GM23338 (cell line): ENCODE data around the gene HOXC5. TPM values are rescaled to one million over a fixed set of nuclear protein-coding genes. Genes with fewer than 3 reads are reported as not detected.

Experiments used
- ATAC-seq: fragments of 200-7000 bp; cut with Tn5 transposase; 3 replicates; pipeline ENCODE4 v1.9.1; 2020
- DNase-seq: peaks from one replicate; pipeline ENCODE4 v3.0.0-alpha.2; 2015; ENCODE audit warnings: low spot score
- H2AFZ ChIP-seq: fragments of 200-600 bp; sonication (generic); 2 replicates; pipeline ENCODE4 v1.8.0; 2016; ENCODE audit warnings: antibody characterized with exemption, mild to moderate bottlenecking, moderate library complexity
- H3F3A ChIP-seq: fragments of 200-600 bp; sonication (generic); replicated peaks from 2 replicates; pipeline ENCODE4 v1.8.0; 2017; ENCODE audit warnings: antibody characterized with exemption, mixed run types, low read depth
- H3K27ac ChIP-seq: fragments of 200-600 bp; sonication (generic); 2 replicates; pipeline ENCODE4 v1.6.1; 2016; ENCODE audit warnings: low read depth
- H3K27me3 ChIP-seq: fragments of 200-600 bp; sonication (generic); 2 replicates; pipeline ENCODE4 v1.8.0; 2016; ENCODE audit warnings: mild to moderate bottlenecking, mixed run types, moderate library complexity; ENCODE audit not compliant: insufficient read depth
- H3K36me3 ChIP-seq: fragments of 200-600 bp; sonication (generic); 2 replicates; pipeline ENCODE4 v1.8.0; 2016; ENCODE audit warnings: mild to moderate bottlenecking; ENCODE audit not compliant: insufficient read depth
- H3K4me1 ChIP-seq: fragments of 200-600 bp; sonication (generic); 2 replicates; pipeline ENCODE4 v1.8.0; 2016; ENCODE audit warnings: mild to moderate bottlenecking, moderate library complexity; ENCODE audit not compliant: insufficient read depth
- H3K4me2 ChIP-seq: fragments of 200-600 bp; sonication (generic); 2 replicates; pipeline ENCODE4 v1.7.1; 2017; ENCODE audit warnings: mixed run types
- H3K4me3 ChIP-seq: fragments of 200-600 bp; sonication (generic); 2 replicates; pipeline ENCODE4 v1.6.1; 2016; ENCODE audit warnings: mixed run types
- H3K79me2 ChIP-seq: fragments of 200-600 bp; sonication (generic); replicated peaks from 2 replicates; pipeline ENCODE4 v1.8.0; 2017; ENCODE audit warnings: mild to moderate bottlenecking; ENCODE audit not compliant: insufficient read depth
- H3K9me2 ChIP-seq: fragments of 200-600 bp; sonication (generic); 2 replicates; pipeline ENCODE4 v1.8.0; 2017; ENCODE audit not compliant: insufficient read depth
- H4K20me1 ChIP-seq: fragments of 200-600 bp; sonication (generic); replicated peaks from 2 replicates; pipeline ENCODE4 v1.8.0; 2017; ENCODE audit warnings: mild to moderate bottlenecking; ENCODE audit not compliant: insufficient read depth
- H3K27ac Mint-ChIP-seq: 2 replicates; pipeline ENCODE4 v1.8.0; 2020; ENCODE audit warnings: inconsistent platforms, mild to moderate bottlenecking, moderate library complexity, mixed read lengths
- H3K27me3 Mint-ChIP-seq: 3 replicates; pipeline ENCODE4 v1.8.0; 2022; ENCODE audit warnings: low read depth, mild to moderate bottlenecking, moderate library complexity, mixed read lengths, inconsistent platforms; ENCODE audit not compliant: insufficient read depth, poor library complexity
- H3K36me3 Mint-ChIP-seq: 3 replicates; pipeline ENCODE4 v1.8.0; 2021; ENCODE audit warnings: low read depth, mild to moderate bottlenecking, inconsistent platforms, moderate library complexity, mixed read lengths
- H3K4me1 Mint-ChIP-seq: 3 replicates; pipeline ENCODE4 v1.8.0; 2020; ENCODE audit warnings: mild to moderate bottlenecking, inconsistent platforms, mixed read lengths
- H3K4me3 Mint-ChIP-seq: 3 replicates; pipeline ENCODE4 v1.8.0; 2021; ENCODE audit warnings: moderate library complexity, mild to moderate bottlenecking, inconsistent platforms, mixed read lengths
- H3K9me3 Mint-ChIP-seq: 3 replicates; pipeline ENCODE4 v1.8.0; 2020; ENCODE audit warnings: moderate library complexity, mild to moderate bottlenecking, inconsistent platforms, mixed read lengths
- CREB1 ChIP-seq: fragments of 250-450 bp; sonication (Bioruptor Pico); IDR thresholded peaks from 2 replicates; pipeline ENCODE4 v1.5.0; 2020; ENCODE audit warnings: low read depth, mild to moderate bottlenecking, moderate library complexity
- CTCF ChIP-seq, 2 experiments: fragments of 200-600 bp in 1 of 2; sonication (generic) in 1 of 2; conservative IDR thresholded peaks; 2 replicates each; pipeline versions ENCODE4 v1.5.1 to v1.6.1; 2016 to 2017; ENCODE audit warnings: antibody characterized with exemption in 2 of 2, low read depth in 2 of 2, mild to moderate bottlenecking in 2 of 2, moderate library complexity in 1 of 2
- ETS1 ChIP-seq: IDR thresholded peaks from 2 replicates; pipeline ENCODE4 v1.6.1; 2016; ENCODE audit warnings: antibody characterized with exemption
- EZH2 ChIP-seq: fragments of 200-600 bp; sonication (generic); IDR thresholded peaks from one replicate; pipeline ENCODE4 v1.8.0; 2017; ENCODE audit warnings: antibody characterized with exemption, mild to moderate bottlenecking, low read depth; ENCODE audit not compliant: unreplicated experiment
- EZH2phosphoT487 ChIP-seq: fragments of 200-600 bp; sonication (generic); IDR thresholded peaks from one replicate; pipeline ENCODE4 v1.8.1; 2018; ENCODE audit warnings: antibody characterized with exemption; ENCODE audit not compliant: unreplicated experiment
- JUNB ChIP-seq: IDR thresholded peaks from one replicate; pipeline ENCODE4 v1.6.1; 2016; ENCODE audit warnings: antibody characterized with exemption; ENCODE audit not compliant: unreplicated experiment
- NANOG ChIP-seq: IDR thresholded peaks from 2 replicates; pipeline ENCODE4 v1.6.1; 2016; ENCODE audit warnings: antibody characterized with exemption, borderline replicate concordance
- POLR2AphosphoS5 ChIP-seq: IDR thresholded peaks from 2 replicates; pipeline ENCODE4 v1.6.1; 2016; ENCODE audit warnings: antibody characterized with exemption, low read depth
- ZNF114 ChIP-seq: fragments of 250-450 bp; sonication (Bioruptor Pico); IDR thresholded peaks from 2 replicates; pipeline ENCODE4 v1.5.0; 2020; ENCODE audit warnings: mild to moderate bottlenecking, moderate library complexity
- ZNF331 ChIP-seq: fragments of 250-450 bp; sonication (Bioruptor Pico); IDR thresholded peaks from 2 replicates; pipeline ENCODE4 v1.5.0; 2020; ENCODE audit warnings: low read depth, mild to moderate bottlenecking, moderate library complexity
- polyA plus RNA-seq: library from polyadenylated mRNA; unstranded; fragments of >200 nt; fragmentation: Nextera tagmentation; extraction: Ambion mirVana; gene quantifications from 2 replicates; pipeline ENCODE4 v1.2.1, GENCODE V29; 2016
- total RNA-seq: library from RNA; depleted of rRNA; stranded (reverse); fragments of >200 nt; shearing (Covaris generic); gene quantifications from 2 replicates; pipeline ENCODE4 v1.2.3, GENCODE V29; 2014

HOXC5 gene
- total and polyA plus RNA-seq, 2 experiments from 2014 or later: not detected

- Histone ChIP-seq H3K36me3 (no peaks in the 10 kb centered on the region), H3K4me3 (peak overlapping the region; percentile 30; the same call in 1 of the 2 replicates), H3K79me2 (no peaks in the 10 kb centered on the region), H3F3A (peaks cover 30% of the 10 kb centered on the region), H3K27me3 (peaks cover 100% of the 10 kb centered on the region), H3K9me2 (no peaks in the 10 kb centered on the region), H3K4me1 (peaks cover 71% of the 10 kb centered on the region), H4K20me1 (peaks cover 18% of the 10 kb centered on the region; the same call in 1 of the 2 replicates), H3K27ac (no peak overlapping the region), H3K4me2 (peak overlapping the region; percentile 58), H2AFZ (no peak overlapping the region)
- Mint-ChIP-seq H3K27ac (no peak overlapping the region), H3K4me3 (no peak overlapping the region), H3K9me3 (no peaks in the 10 kb centered on the region; the same call in 2 of the 3 replicates), H3K4me1 (peaks cover 49% of the 10 kb centered on the region), H3K36me3 (no peaks in the 10 kb centered on the region), H3K27me3 (peaks cover 92% of the 10 kb centered on the region)
- TF ChIP-seq POLR2AphosphoS5 (no peak), EZH2phosphoT487 (peak; percentile 58), EZH2 (peak; percentile 85)
- ATAC-seq: no peak
- DNase-seq: no peak
These were observed 27.5 kb downstream of the HOXC5 start for GRCh38 chr12:54060174-54060974.

- peaks cover 18% of the 10 kb centered on the region; the same call in 1 of the 2 replicates for H4K20me1 ChIP-seq
- peak overlapping the region; percentile 58 for H3K4me2 ChIP-seq
- peaks cover 24% of the 10 kb centered on the region for H3F3A ChIP-seq
- H2AFZ ChIP-seq: no peak overlapping the region
- H3K9me3 Mint-ChIP-seq: no peaks in the 10 kb centered on the region; the same call in 2 of the 3 replicates
- H3K36me3 Mint-ChIP-seq: no peaks in the 10 kb centered on the region
- H3K79me2 ChIP-seq: no peaks in the 10 kb centered on the region
- no peak; the same call in 1 of the 3 replicates for ATAC-seq
- H3K4me1 ChIP-seq: peaks cover 63% of the 10 kb centered on the region
- TF ChIP-seq EZH2: peak; percentile 78
- TF ChIP-seq ZNF114: no peak
- peaks cover 40% of the 10 kb centered on the region for H3K4me1 Mint-ChIP-seq
- H3K9me2 ChIP-seq: no peaks in the 10 kb centered on the region
- no peak overlapping the region for H3K27ac ChIP-seq
- peaks cover 87% of the 10 kb centered on the region for H3K27me3 Mint-ChIP-seq
- H3K36me3 ChIP-seq: no peaks in the 10 kb centered on the region
- no peak overlapping the region for H3K27ac Mint-ChIP-seq
- H3K4me3 ChIP-seq: peak overlapping the region; percentile 30; the same call in 1 of the 2 replicates
- no peak for DNase-seq
- H3K4me3 Mint-ChIP-seq: no peak overlapping the region
- peaks cover 100% of the 10 kb centered on the region for H3K27me3 ChIP-seq
These were observed 28.3 kb downstream of the HOXC5 start for GRCh38 chr12:54060975-54061778.

GRCh38 chr12:54065677-54066076 is 32.8 kb downstream of the HOXC5 start:
- Histone ChIP-seq H2AFZ (no peak overlapping the region), H3F3A (no peaks in the 10 kb centered on the region), H3K4me1 (peaks cover 20% of the 10 kb centered on the region), H3K9me2 (no peaks in the 10 kb centered on the region), H3K27me3 (peaks cover 96% of the 10 kb centered on the region), H3K4me2 (no peak overlapping the region), H3K36me3 (no peaks in the 10 kb centered on the region), H3K27ac (no peak overlapping the region), H3K79me2 (no peaks in the 10 kb centered on the region), H3K4me3 (no peak overlapping the region), H4K20me1 (0 out of 2 replicates have a peak, but pooled peaks cover 5% of the 10 kb centered on the region)
- Mint-ChIP-seq H3K9me3 (no peaks in the 10 kb centered on the region), H3K27me3 (peaks cover 45% of the 10 kb centered on the region), H3K4me1 (peaks cover 12% of the 10 kb centered on the region), H3K36me3 (no peaks in the 10 kb centered on the region), H3K27ac (no peak overlapping the region), H3K4me3 (no peak overlapping the region)
- TF ChIP-seq NANOG (no peak), CTCF (conservative IDR thresholded peaks at IDR 0.05; ENCODE audit: low read depth in 2 of 2) (no peak), ZNF114 (no peak), CREB1 (CRISPR knock-in tag) (no peak), JUNB (no peak), POLR2AphosphoS5 (no peak), EZH2phosphoT487 (no peak), ZNF331 (no peak), ETS1 (no peak)
- ATAC-seq: no peak
- DNase-seq: no peak
